HCT116 (cell line): ENCODE results near the gene EPB41L5. TPM values are rescaled to one million over a fixed set of nuclear protein-coding genes. Genes with fewer than 3 reads are reported as not detected.

Experiments used
- ATAC-seq: fragments of 200-7000 bp; cut with Tn5 transposase; 2 replicates; pipeline ENCODE4 v1.9.1; 2020; ENCODE audit warnings: mild to moderate bottlenecking, moderate library complexity
- BruUV-seq: library from RNA; stranded (reverse); fragments of 400-500 nt; replicated peaks from 2 replicates; lab custom pipeline; 2021; lab: Mats Ljungman, UMichigan
- CTCF ChIA-PET: fragments of 300-600 bp; sonication (Branson Sonifier 250); formaldehyde crosslinking; loops from one replicate; lab custom pipeline; 2021; ENCODE audit warnings: antibody characterized with exemption; lab: Charles Lee
- POLR2A ChIA-PET: fragments of 300-600, 350-600 bp; sonication (Branson Sonifier 250); formaldehyde crosslinking; loops from one replicate; lab custom pipeline; 2021; ENCODE audit warnings: antibody characterized with exemption; lab: Charles Lee
- RAD21 ChIA-PET, 2 experiments: fragments of 300-600 bp; sonication (Branson Sonifier 250); formaldehyde crosslinking; loops; one replicate each; lab custom pipeline; 2023; ENCODE audit warnings: low total read pairs in 2 of 2; ENCODE audit not compliant: uncharacterized antibody in 2 of 2, unreplicated experiment in 2 of 2, low non-redundant PET in 1 of 2; lab: Charles Lee
- DNase-seq: peaks from one replicate; pipeline ENCODE4 v3.0.0-alpha.2; 2010; ENCODE audit warnings: low read depth, low spot score
- H2AFZ ChIP-seq: fragments of 200-600 bp; shearing (Covaris generic), sonication (generic); 2 replicates; pipeline ENCODE4 v1.6.1; 2017; ENCODE audit warnings: low read depth, mixed run types, mixed read lengths, antibody characterized with exemption, low read length; ENCODE audit not compliant: poor library complexity, severe bottlenecking
- H3K27ac ChIP-seq: 2 replicates; pipeline ENCODE4 v1.5.1; 2012; ENCODE audit warnings: low read depth, low read length
- H3K27me3 ChIP-seq: fragments of 200-600 bp; sonication (generic); 2 replicates; pipeline ENCODE4 v1.6.1; 2016; ENCODE audit warnings: mixed run types, low read length, mixed read lengths; ENCODE audit not compliant: insufficient read depth
- H3K36me3 ChIP-seq, 2 experiments: fragments of 200-500 bp in 1 of 2; fragments of 200-600 bp in 1 of 2; sonication (Bioruptor generic) in 1 of 2; sonication (generic) in 1 of 2; 2 replicates each; pipeline versions ENCODE4 v1.5.1 to v1.6.1; 2014 to 2016; ENCODE audit warnings: low read length in 2 of 2, inconsistent platforms in 1 of 2, mixed read lengths in 1 of 2, mixed run types in 1 of 2; ENCODE audit not compliant: insufficient read depth in 2 of 2, control insufficient read depth in 1 of 2
- H3K4me1 ChIP-seq, 2 experiments: fragments of 200-600 bp in 1 of 2; sonication (generic) in 1 of 2; 2 replicates each; pipeline versions ENCODE4 v1.5.1 to v1.6.1; 2012 to 2017; ENCODE audit warnings: low read length in 2 of 2, inconsistent platforms in 1 of 2, mild to moderate bottlenecking in 1 of 2, mixed read lengths in 1 of 2, mixed run types in 1 of 2, moderate library complexity in 1 of 2; ENCODE audit not compliant: insufficient read depth in 2 of 2, control insufficient read depth in 1 of 2
- H3K4me2 ChIP-seq: fragments of 200-600 bp; sonication (generic); 2 replicates; pipeline ENCODE4 v1.6.1; 2017; ENCODE audit warnings: mixed run types, low read length, mixed read lengths
- H3K4me3 ChIP-seq, 2 experiments: fragments of 200-600 bp in 1 of 2; sonication (generic) in 1 of 2; replicated peaks in 1 of 2; 2 replicates each; pipeline ENCODE4 v1.5.1; 2011 to 2016; ENCODE audit warnings: low read length in 2 of 2, control low read depth in 1 of 2, low read depth in 1 of 2, mild to moderate bottlenecking in 1 of 2, mixed read lengths in 1 of 2, mixed run types in 1 of 2
- H3K79me2 ChIP-seq: fragments of 200-600 bp; sonication (generic); 2 replicates; pipeline ENCODE4 v1.6.1; 2017; ENCODE audit warnings: mild to moderate bottlenecking, mixed run types, low read length, moderate library complexity, mixed read lengths; ENCODE audit not compliant: insufficient read depth
- H3K9ac ChIP-seq: fragments of 200-600 bp; sonication (generic); 2 replicates; pipeline ENCODE4 v1.6.1; 2016; ENCODE audit warnings: low read length, mixed read lengths
- H3K9me2 ChIP-seq: fragments of 200-600 bp; sonication (generic), shearing (Covaris generic); 2 replicates; pipeline ENCODE4 v1.6.1; 2017; ENCODE audit warnings: mixed run types, mild to moderate bottlenecking, moderate library complexity; ENCODE audit not compliant: insufficient read depth
- H3K9me3 ChIP-seq, 2 experiments: fragments of 200-500 bp in 1 of 2; fragments of 200-600 bp in 1 of 2; sonication (Bioruptor generic) in 1 of 2; sonication (generic) in 1 of 2; 2 replicates each; pipeline ENCODE4 v1.6.1; 2014 to 2017; ENCODE audit warnings: low read length in 2 of 2, mixed read lengths in 2 of 2, inconsistent platforms in 1 of 2, low read depth in 1 of 2, mild to moderate bottlenecking in 1 of 2, mixed run types in 1 of 2, moderate library complexity in 1 of 2; ENCODE audit not compliant: control insufficient read depth in 1 of 2, insufficient read depth in 1 of 2
- H4K20me1 ChIP-seq: fragments of 200-600 bp; sonication (generic), shearing (Covaris generic); 2 replicates; pipeline ENCODE4 v1.6.1; 2017; ENCODE audit warnings: mixed run types, mild to moderate bottlenecking, moderate library complexity; ENCODE audit not compliant: insufficient read depth
- CBX3 ChIP-seq: IDR thresholded peaks from 2 replicates; pipeline ENCODE4 v1.6.1; 2012; ENCODE audit warnings: low read depth
- CEBPB ChIP-seq: IDR thresholded peaks from 2 replicates; pipeline ENCODE4 v1.6.1; 2012; ENCODE audit warnings: low read depth
- ELF1 ChIP-seq: IDR thresholded peaks from 2 replicates; pipeline ENCODE4 v1.6.1; 2012; ENCODE audit warnings: low read depth, borderline replicate concordance
- EZH2 ChIP-seq: fragments of 200-600 bp; sonication (generic); IDR thresholded peaks from 2 replicates; pipeline ENCODE4 v1.6.1; 2017; ENCODE audit warnings: antibody characterized with exemption, mixed run types
- FOSL1 ChIP-seq: IDR thresholded peaks from 2 replicates; pipeline ENCODE4 v1.6.1; 2012; ENCODE audit warnings: low read depth
- POLR2A ChIP-seq: IDR thresholded peaks from 2 replicates; pipeline ENCODE4 v1.7.0; 2011; ENCODE audit warnings: borderline replicate concordance; ENCODE audit not compliant: insufficient read depth, insufficient read length; ENCODE audit errors: extremely low read depth
- POLR2AphosphoS5 ChIP-seq: IDR thresholded peaks from 2 replicates; pipeline ENCODE4 v1.6.1; 2011; ENCODE audit warnings: mild to moderate bottlenecking, low read depth, low read length, moderate library complexity
- SP1 ChIP-seq: IDR thresholded peaks from 2 replicates; pipeline ENCODE4 v1.6.1; 2012; ENCODE audit warnings: low read depth
- SRF ChIP-seq: IDR thresholded peaks from 2 replicates; pipeline ENCODE4 v1.6.1; 2012; ENCODE audit warnings: low read depth
- YY1 ChIP-seq: IDR thresholded peaks from 2 replicates; pipeline ENCODE4 v1.6.1; 2011; ENCODE audit warnings: low read length, low read depth, moderate library complexity, mild to moderate bottlenecking; ENCODE audit not compliant: insufficient replicate concordance; ENCODE audit errors: extremely low read depth
- ZFX ChIP-seq: fragments of 450-650 bp; IDR thresholded peaks from 2 replicates; pipeline ENCODE4 v1.6.1; 2017
- intact Hi-C: fragments of 100-400 bp; cut with micrococcal nuclease; formaldehyde crosslinking; loops from 2 replicates; pipeline ENCODE4 v1.10.0; 2022
- total RNA-seq: library from RNA; stranded (reverse); gene quantifications from one replicate; pipeline ENCODE4 v1.2.1, GENCODE V29; 2021; ENCODE audit not compliant: unreplicated experiment
- TF ChIP-seq, protein P1 (sequence below): IDR thresholded peaks from 2 replicates; pipeline ENCODE4 v1.6.1; 2012
- TF ChIP-seq, protein P2 (sequence below): IDR thresholded peaks from 2 replicates; pipeline ENCODE4 v1.6.1; 2012; ENCODE audit warnings: low read depth
- TF ChIP-seq, protein P3 (sequence below): IDR thresholded peaks from 2 replicates; pipeline ENCODE4 v1.6.1; 2012

Gene EPB41L5
- total RNA-seq, 1 experiment from 2014 or later, result 14.7 TPM

DNA sequence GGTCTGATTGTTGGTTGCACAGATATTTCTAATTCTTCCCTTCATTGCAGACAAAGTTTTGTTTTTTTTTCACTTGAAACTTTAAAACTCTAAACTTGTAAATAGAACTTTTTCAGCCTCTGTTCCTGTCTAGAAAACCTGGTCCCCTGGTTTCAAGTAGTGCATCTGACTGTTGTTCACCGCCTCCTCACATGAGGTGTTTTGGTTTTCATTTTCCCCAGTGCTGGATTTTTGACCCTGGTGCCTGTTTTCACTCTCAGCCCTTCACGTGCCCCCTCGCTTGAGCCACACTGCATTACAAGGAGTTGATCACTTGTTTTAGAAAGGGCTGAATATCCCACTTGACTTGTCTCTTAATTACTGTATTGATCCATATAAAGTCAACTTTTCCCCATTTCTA lies 110.2 kb downstream of the EPB41L5 start:
- Histone ChIP-seq H3K36me3 (no peaks in the 10 kb centered on the region), H3K9ac (no peak overlapping the region), H3K9me3 (no peaks in the 10 kb centered on the region), H2AFZ (no peak overlapping the region), H3K4me2 (no peak overlapping the region), H3K27ac (no peak overlapping the region), H3K79me2 (no peaks in the 10 kb centered on the region), H4K20me1 (no peaks in the 10 kb centered on the region)
- RAD21 ChIA-PET, result no interaction called here
- BruUV-seq, result no TSS peak
- CTCF ChIA-PET, result interaction anchor here (1.0 kb wide), 1 partner anchor 9 kb away, joined by 3 read pairs; no protein-coding TSS in a partner anchor
- POLR2A ChIA-PET, result no interaction called here
- ATAC-seq, result no peak
- TF ChIP-seq, protein P1, sequence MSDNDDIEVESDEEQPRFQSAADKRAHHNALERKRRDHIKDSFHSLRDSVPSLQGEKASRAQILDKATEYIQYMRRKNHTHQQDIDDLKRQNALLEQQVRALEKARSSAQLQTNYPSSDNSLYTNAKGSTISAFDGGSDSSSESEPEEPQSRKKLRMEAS, result no peak
- TF ChIP-seq, protein P2, sequence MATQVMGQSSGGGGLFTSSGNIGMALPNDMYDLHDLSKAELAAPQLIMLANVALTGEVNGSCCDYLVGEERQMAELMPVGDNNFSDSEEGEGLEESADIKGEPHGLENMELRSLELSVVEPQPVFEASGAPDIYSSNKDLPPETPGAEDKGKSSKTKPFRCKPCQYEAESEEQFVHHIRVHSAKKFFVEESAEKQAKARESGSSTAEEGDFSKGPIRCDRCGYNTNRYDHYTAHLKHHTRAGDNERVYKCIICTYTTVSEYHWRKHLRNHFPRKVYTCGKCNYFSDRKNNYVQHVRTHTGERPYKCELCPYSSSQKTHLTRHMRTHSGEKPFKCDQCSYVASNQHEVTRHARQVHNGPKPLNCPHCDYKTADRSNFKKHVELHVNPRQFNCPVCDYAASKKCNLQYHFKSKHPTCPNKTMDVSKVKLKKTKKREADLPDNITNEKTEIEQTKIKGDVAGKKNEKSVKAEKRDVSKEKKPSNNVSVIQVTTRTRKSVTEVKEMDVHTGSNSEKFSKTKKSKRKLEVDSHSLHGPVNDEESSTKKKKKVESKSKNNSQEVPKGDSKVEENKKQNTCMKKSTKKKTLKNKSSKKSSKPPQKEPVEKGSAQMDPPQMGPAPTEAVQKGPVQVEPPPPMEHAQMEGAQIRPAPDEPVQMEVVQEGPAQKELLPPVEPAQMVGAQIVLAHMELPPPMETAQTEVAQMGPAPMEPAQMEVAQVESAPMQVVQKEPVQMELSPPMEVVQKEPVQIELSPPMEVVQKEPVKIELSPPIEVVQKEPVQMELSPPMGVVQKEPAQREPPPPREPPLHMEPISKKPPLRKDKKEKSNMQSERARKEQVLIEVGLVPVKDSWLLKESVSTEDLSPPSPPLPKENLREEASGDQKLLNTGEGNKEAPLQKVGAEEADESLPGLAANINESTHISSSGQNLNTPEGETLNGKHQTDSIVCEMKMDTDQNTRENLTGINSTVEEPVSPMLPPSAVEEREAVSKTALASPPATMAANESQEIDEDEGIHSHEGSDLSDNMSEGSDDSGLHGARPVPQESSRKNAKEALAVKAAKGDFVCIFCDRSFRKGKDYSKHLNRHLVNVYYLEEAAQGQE, result no peak
- no peak for TF ChIP-seq SRF
- no peak for TF ChIP-seq SP1
- TF ChIP-seq, protein P3, sequence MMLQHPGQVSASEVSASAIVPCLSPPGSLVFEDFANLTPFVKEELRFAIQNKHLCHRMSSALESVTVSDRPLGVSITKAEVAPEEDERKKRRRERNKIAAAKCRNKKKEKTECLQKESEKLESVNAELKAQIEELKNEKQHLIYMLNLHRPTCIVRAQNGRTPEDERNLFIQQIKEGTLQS, result no peak
- no peak for TF ChIP-seq CEBPB
- TF ChIP-seq POLR2AphosphoS5, result no peak
- TF ChIP-seq EZH2, result no peak
- TF ChIP-seq CBX3, result no peak
- TF ChIP-seq YY1, result no peak
- no peak for TF ChIP-seq FOSL1
- no peak for TF ChIP-seq ELF1
- TF ChIP-seq ZFX, result no peak
- TF ChIP-seq POLR2A, result no peak
- TF ChIP-seq, all 23 proteins: peak for 0
- DNase-seq, result no peak
- Histone ChIP-seq H3K4me1 (no peaks in the 10 kb centered on the region), H3K9me2 (no peaks in the 10 kb centered on the region), H3K27me3 (no peaks in the 10 kb centered on the region), H3K4me3 (no peak overlapping the region)
- intact Hi-C loops, result no loop called here
